Panc1 (cell line): ENCODE data around the gene ABCB4. TPM values are rescaled to one million over a fixed set of nuclear protein-coding genes. Genes with fewer than 3 reads are reported as not detected.

ENCODE experiments used
- ATAC-seq: fragments of 200-7000 bp; cut with Tn5 transposase; 2 replicates; pipeline ENCODE4 v1.9.1; 2020; ENCODE audit warnings: mild to moderate bottlenecking, moderate library complexity
- BruUV-seq: library from RNA; stranded (reverse); fragments of 400-500 nt; replicated peaks from 2 replicates; lab custom pipeline; 2021; lab: Mats Ljungman, UMichigan
- CTCF ChIA-PET: fragments of 300-600 bp; sonication (Branson Sonifier 250); formaldehyde crosslinking; loops from one replicate; lab custom pipeline; 2022; ENCODE audit warnings: antibody characterized with exemption; lab: Charles Lee
- POLR2A ChIA-PET: fragments of 300-600 bp; sonication (Branson Sonifier 250); formaldehyde crosslinking; loops from one replicate; lab custom pipeline; 2022; ENCODE audit warnings: antibody characterized with exemption; lab: Charles Lee
- DNase-seq: peaks from one replicate; pipeline ENCODE4 v3.0.0-alpha.2; 2010; ENCODE audit warnings: low read depth, low spot score
- H3K27ac ChIP-seq: 2 replicates; pipeline ENCODE4 v1.5.1; 2011; ENCODE audit warnings: mild to moderate bottlenecking, low read length, inconsistent platforms
- H3K27me3 ChIP-seq: fragments of 200-500 bp; sonication (Bioruptor generic); 2 replicates; pipeline ENCODE4 v1.6.0; 2014; ENCODE audit warnings: low read length, inconsistent platforms; ENCODE audit not compliant: control insufficient read depth, insufficient read depth
- H3K36me3 ChIP-seq: fragments of 200-500 bp; sonication (Bioruptor generic); 2 replicates; pipeline ENCODE4 v1.5.1; 2014; ENCODE audit warnings: inconsistent platforms, mild to moderate bottlenecking, low read length, moderate library complexity; ENCODE audit not compliant: control insufficient read depth, insufficient read depth
- H3K4me1 ChIP-seq: 2 replicates; pipeline ENCODE4 v1.5.1; 2011; ENCODE audit warnings: inconsistent platforms, mild to moderate bottlenecking, low read length, moderate library complexity; ENCODE audit not compliant: control insufficient read depth, insufficient read depth
- H3K4me3 ChIP-seq, 2 experiments: 2 replicates each; pipeline ENCODE4 v1.5.1; 2011 to 2012; ENCODE audit warnings: low read depth in 2 of 2, low read length in 2 of 2, mild to moderate bottlenecking in 2 of 2, inconsistent platforms in 1 of 2, moderate library complexity in 1 of 2
- H3K9me3 ChIP-seq: fragments of 200-500 bp; sonication (Bioruptor generic); 2 replicates; pipeline ENCODE4 v1.5.1; 2014; ENCODE audit warnings: low read depth, mild to moderate bottlenecking, inconsistent platforms, low read length, moderate library complexity; ENCODE audit not compliant: control insufficient read depth, insufficient read depth
- POLR2AphosphoS5 ChIP-seq: IDR thresholded peaks from 2 replicates; pipeline ENCODE4 v1.6.1; 2012; ENCODE audit warnings: mild to moderate bottlenecking, low read depth, low read length, moderate library complexity
- REST ChIP-seq, 2 experiments: IDR thresholded peaks; 2 replicates each; pipeline ENCODE4 v1.6.1; 2011 to 2012; ENCODE audit warnings: low read depth in 2 of 2, control low read depth in 1 of 2, low read length in 1 of 2, mild to moderate bottlenecking in 1 of 2, moderate library complexity in 1 of 2; ENCODE audit not compliant: insufficient read depth in 1 of 2
- SIN3A ChIP-seq: IDR thresholded peaks from 2 replicates; pipeline ENCODE4 v1.6.1; 2012; ENCODE audit warnings: low read depth, mild to moderate bottlenecking, low read length, moderate library complexity, borderline replicate concordance; ENCODE audit not compliant: insufficient read depth
- TCF7L2 ChIP-seq: IDR thresholded peaks from 2 replicates; pipeline ENCODE4 v1.6.1; 2011; ENCODE audit warnings: mild to moderate bottlenecking, low read depth, low read length, inconsistent platforms
- in situ Hi-C: cut with HindIII; loops from 2 replicates; pipeline ENCODE4 v1.10.0; 2016; ENCODE audit warnings: low sequenced_read_pairs, low pct_unique_long_range_greater_than_20kb
- intact Hi-C: fragments of 100-400 bp; cut with micrococcal nuclease; formaldehyde crosslinking; loops from one replicate; pipeline ENCODE4 v1.10.0; 2022; ENCODE audit not compliant: unreplicated experiment
- total RNA-seq: library from RNA; stranded (reverse); gene quantifications from one replicate; pipeline ENCODE4 v1.2.1, GENCODE V29; 2021; ENCODE audit not compliant: unreplicated experiment
- TF ChIP-seq, protein P1 (sequence below): fragments of 450-650 bp; IDR thresholded peaks from 2 replicates; pipeline ENCODE4 v1.5.1; 2017; ENCODE audit warnings: mild to moderate bottlenecking

Gene ABCB4
- total RNA-seq, 1 experiment from 2014 or later: 0.18 TPM

- TF ChIP-seq SIN3A: no peak
- TF ChIP-seq TCF7L2: no peak
- TF ChIP-seq POLR2AphosphoS5: no peak
- TF ChIP-seq REST (IDR thresholded peaks at IDR 0.05; ENCODE audit: insufficient read depth in 1 of 2, low read depth in 2 of 2, low read length in 1 of 2): no peak
- TF ChIP-seq, protein P1, sequence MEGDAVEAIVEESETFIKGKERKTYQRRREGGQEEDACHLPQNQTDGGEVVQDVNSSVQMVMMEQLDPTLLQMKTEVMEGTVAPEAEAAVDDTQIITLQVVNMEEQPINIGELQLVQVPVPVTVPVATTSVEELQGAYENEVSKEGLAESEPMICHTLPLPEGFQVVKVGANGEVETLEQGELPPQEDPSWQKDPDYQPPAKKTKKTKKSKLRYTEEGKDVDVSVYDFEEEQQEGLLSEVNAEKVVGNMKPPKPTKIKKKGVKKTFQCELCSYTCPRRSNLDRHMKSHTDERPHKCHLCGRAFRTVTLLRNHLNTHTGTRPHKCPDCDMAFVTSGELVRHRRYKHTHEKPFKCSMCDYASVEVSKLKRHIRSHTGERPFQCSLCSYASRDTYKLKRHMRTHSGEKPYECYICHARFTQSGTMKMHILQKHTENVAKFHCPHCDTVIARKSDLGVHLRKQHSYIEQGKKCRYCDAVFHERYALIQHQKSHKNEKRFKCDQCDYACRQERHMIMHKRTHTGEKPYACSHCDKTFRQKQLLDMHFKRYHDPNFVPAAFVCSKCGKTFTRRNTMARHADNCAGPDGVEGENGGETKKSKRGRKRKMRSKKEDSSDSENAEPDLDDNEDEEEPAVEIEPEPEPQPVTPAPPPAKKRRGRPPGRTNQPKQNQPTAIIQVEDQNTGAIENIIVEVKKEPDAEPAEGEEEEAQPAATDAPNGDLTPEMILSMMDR: no peak
- ChIA-PET POLR2A (no interaction called here), CTCF (no interaction called here)
- H3K9me3 ChIP-seq: no peaks in the 10 kb centered on the region
- intact Hi-C loops (no loop called here), in situ Hi-C loops (no loop called here)
- ATAC-seq: no peak
- no TSS peak for BruUV-seq
- H3K27ac ChIP-seq: no peak overlapping the region
- no peaks in the 10 kb centered on the region for H3K4me1 ChIP-seq
- no peak overlapping the region for H3K4me3 ChIP-seq
- peaks cover 9% of the 10 kb centered on the region for H3K27me3 ChIP-seq
- H3K36me3 ChIP-seq: no peaks in the 10 kb centered on the region
- DNase-seq: no peak
These were observed 6.6 kb upstream of the ABCB4 start for GRCh38 chr7:87482115-87482514.

DNA sequence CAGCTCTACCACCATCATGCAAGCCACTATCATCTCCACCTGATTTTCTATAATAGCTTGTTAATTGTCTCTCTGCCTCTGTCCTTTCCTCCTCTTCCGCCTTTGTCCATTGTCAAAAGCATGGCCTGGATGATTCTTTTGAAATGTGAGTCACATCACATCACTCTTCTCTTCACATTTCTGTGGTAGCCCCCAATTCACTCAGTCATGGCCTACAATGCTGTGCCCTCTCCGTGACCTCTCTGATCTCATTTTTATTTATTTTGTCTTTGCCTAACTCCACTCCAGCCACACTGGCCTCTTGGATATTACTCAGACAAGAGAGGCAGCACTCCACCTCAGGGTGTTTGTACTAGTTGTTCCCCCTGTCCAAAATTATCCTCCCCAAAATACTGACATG, 4.9 kb upstream of the ABCB4 start:
- no peak overlapping the region for H3K4me3 ChIP-seq
- POLR2A ChIA-PET: no interaction called here
- H3K9me3 ChIP-seq: no peaks in the 10 kb centered on the region
- in situ Hi-C loops: no loop called here
- no peak overlapping the region for H3K27ac ChIP-seq
- ATAC-seq (no peak), DNase-seq (no peak)
- H3K27me3 ChIP-seq: peaks cover 18% of the 10 kb centered on the region
- no TSS peak for BruUV-seq
- CTCF ChIA-PET: no interaction called here
- H3K4me1 ChIP-seq: no peaks in the 10 kb centered on the region
- H3K36me3 ChIP-seq: no peaks in the 10 kb centered on the region
- TF ChIP-seq TCF7L2 (no peak), POLR2AphosphoS5 (no peak), SIN3A (no peak), REST (IDR thresholded peaks at IDR 0.05; ENCODE audit: insufficient read depth in 1 of 2, low read depth in 2 of 2, low read length in 1 of 2) (no peak)
- TF ChIP-seq, protein P1: no peak
- intact Hi-C loops: no loop called here
